DMS153 treated with DMSO at 0.1 percent for 48 hours (cell line): ENCODE results near the gene DENND2C.

ENCODE experiments used
- DNase-seq: peaks from one replicate; lab custom pipeline; 2025; ENCODE audit not compliant: unreplicated experiment; lab: John Stamatoyannopoulos, UW

Gene DENND2C, protein sequence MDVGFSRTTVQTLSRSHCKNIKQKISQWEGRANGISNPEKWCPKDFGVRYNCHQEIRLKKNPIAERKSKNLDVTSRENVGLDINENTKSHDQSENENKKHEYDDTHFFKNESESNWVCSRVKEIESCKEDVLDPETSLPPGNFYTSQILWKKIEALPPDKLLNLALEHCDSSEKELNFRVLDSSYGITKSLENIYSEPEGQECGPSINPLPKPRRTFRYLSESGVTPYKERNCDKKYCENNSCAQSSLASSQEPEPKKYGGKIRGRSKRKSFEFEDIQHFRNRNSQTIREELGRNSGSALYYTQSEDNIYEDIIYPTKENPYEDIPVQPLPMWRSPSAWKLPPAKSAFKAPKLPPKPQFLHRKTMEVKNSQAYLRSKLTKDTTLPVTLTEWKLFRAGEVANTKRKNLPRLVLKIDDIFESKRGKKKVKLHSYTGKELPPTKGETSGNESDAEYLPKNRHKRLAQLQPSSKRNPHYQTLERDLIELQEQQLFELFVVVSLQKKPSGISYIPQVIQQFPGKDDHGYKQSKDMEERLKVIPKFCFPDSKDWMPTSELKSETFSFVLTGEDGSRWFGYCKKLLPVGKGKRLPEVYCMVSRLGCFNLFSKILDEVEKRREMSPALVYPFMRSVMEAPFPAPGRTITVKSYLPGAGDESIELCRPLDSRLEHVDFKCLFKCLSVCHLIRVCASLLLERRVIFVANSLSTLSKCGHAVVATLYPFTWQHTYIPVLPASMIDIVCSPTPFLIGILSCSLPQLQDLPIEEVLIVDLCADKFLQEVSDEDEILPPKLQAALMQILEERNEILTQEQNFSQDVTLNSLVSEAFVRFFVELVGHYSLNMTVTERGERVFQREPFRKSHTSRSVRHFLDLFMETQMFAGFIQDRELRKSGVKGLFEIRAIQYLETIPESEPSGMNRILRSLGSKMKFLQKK

DNA sequence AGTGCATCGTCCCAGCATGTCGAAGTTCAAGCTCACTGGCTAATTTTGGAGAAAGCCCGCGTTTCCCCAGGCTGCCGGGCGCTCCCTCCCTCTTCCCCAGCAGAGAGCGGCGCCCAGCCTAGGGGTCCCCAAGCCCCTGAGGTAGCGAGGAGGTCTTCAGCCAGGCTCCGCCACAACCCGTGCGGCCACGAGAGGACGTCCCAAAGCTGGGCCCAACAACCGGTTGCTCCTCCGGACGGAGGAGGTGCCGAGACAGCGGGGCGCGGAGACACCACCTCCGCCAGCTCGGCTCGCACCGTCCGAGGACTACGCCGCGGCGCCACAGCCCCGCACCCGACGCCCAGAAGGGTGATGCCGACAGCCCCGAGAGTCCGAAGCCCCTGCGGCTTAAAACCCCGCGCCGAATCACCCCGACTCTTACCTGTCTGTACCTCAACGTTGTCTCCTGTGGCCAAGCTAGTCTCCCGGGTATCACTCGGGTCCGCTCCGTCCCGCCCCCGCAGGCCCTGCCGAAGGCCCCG lies at the start of gene DENND2C:
Gene DENND2C, minus strand, starts transcription at position 488 of the 521 bp plus-strand sequence. CDS start 44,065 bp downstream, outside the sequence.
- no peak for DNase-seq

- DNase-seq, result no peak
Measured at GRCh38 chr1:114719424-114719787, 49.6 kb upstream of the DENND2C start.

DNA sequence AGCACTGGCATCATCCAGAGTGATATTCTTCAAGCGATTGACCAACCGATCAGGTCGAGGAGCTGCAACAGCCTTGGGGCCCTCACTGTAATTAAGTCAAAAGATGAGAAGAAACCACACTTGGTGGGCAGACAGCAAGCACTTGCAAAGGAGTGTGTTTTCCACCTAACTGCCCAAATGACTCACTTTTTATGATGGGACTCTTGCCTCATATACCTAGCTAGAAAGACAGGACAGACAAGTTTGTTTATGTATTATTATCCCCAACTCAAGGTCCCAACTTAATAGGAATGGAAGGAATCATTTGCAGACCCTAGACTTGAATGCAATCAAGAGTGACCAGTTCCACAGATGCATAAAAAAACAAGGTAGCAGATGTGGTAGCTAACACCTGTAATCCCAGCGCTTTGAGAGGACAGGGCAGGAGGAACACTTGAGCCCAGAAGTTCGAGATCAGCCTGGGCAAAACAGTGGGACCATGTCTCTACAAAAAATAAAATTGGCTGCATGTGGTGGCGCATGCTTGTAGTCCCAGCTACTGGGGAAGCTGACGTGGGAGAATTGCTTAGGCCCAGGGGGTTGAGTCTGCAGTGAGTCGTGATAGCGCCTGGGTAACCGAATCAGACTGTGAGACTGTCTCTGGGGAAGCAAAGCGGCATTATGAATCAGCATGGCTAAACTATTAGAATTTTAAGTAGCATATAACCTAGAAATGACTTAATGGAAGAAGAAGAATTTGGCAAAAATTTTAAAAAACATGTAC lies 49.0 kb upstream of the DENND2C start:
- DNase-seq, result no peak

DNA sequence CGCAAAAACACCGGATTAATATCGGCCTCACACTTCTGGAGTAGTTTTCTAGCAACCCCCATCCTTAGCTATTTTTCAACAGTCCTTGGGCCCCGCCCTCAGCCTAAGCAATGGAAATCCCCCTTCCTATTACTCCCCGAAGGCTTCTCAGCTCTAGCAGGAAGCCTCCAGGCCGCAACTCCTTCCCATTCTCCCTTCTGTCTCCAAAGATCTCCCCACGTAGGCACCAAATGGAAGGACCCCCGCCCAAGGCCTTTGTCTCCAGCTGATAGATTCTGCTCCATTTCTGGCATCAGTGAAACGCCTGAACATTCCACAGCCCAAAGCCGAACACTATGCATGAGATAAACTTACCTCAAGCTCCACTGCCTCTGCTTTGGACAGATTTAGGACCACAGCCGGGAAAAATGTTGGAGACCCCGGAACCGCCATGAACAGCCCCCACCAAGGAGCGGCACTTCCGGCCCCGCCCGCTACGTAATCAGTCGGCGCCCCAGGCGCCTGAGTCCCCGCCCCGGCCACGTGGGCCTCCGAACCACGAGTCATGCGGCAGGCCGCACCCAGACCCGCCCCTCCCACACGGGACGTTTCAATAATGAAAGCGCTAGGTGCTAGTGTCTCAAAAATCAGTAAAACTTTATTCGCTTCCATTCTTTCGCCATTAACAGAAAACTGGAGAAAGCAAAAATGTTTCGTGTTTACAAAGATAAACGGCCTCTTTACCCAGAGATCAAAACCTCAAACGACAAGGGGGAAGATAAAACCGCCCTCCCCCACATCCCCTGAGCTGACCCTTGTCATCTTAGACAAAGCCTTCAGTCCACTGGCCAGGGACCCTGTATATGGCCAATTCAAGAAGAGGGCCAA lies 46.7 kb upstream of the DENND2C start, which contains the start of gene NRAS:
Gene NRAS, minus strand, starts transcription at position 468 of the 867 bp plus-strand sequence. CDS start 611 bp downstream, outside the sequence.
- peak; percentile 72 for DNase-seq

DNA sequence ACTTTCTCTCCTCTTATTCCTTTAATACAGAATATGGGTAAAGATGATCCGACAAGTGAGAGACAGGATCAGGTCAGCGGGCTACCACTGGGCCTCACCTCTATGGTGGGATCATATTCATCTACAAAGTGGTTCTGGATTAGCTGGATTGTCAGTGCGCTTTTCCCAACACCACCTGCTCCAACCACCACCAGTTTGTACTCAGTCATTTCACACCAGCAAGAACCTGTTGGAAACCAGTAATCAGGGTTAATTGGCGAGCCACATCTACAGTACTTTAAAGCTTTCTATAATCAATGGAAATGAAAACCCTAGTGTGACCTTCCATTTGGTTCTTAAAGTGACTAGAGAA lies 46.1 kb upstream of the DENND2C start:
- no peak for DNase-seq

DNA sequence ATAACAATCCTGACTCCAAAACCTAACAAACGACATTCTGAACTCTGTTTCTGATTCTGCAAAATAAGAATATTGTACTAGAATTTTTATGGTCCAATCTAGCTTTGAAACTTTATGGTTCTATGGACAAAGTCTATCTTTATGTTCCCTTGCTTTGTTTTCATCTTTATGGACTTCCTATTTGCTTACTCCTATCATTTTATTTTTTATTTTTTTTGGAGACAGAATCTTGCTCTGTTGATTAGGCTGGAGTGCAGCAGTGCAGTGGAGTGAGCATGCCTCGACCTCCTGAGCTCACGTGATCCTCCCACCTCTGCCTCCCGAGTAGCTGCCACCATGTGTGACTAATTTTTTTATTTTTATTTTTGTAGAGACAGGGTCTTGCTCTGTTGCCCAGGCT lies 43.1 kb upstream of the DENND2C start:
- no peak for DNase-seq

DNA sequence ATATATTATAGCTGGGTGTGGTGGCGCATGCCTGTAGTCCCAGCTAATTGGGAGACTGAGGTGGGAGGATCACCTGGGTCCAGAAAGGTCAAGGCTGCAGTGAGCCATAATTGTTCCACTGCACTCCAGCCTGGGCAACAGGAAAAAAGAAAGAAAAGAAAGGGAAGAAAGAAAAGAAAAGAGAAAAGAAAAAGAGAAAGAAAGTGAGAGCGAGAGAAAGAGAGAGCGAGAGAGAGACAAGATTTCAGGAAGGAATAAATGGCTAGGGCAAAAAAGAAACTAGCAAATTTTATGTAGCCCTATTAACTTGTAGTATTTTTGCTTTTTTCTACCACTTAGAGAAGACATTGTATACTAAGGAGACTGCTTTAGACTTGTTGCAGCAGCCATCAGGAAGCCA lies 40.5 kb upstream of the DENND2C start:
- DNase-seq, result no peak

- DNase-seq, result no peak
Measured at GRCh38 chr1:114707604-114708003, 37.8 kb upstream of the DENND2C start.

- DNase-seq, result no peak
Measured at GRCh38 chr1:114703242-114703641, 33.4 kb upstream of the DENND2C start.

DNA sequence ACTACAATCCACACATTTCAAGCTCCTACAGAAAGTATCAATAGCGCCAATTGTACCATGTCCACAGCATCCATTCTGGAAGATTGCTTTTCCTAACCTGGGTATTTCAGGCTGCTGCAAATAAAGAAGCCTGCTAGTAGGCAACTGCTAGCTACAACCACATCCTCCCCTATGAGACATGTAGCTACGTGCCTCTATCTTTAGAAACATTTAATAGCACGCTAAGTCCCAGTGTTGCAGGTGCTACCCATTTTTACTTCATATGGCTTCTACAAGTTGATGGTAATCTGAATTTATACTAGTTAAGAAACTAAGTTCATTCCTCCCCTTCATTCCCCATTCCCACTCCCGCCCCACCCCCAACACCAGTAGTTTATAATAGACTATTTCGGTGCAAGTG lies 32.9 kb upstream of the DENND2C start:
- no peak for DNase-seq

DNA sequence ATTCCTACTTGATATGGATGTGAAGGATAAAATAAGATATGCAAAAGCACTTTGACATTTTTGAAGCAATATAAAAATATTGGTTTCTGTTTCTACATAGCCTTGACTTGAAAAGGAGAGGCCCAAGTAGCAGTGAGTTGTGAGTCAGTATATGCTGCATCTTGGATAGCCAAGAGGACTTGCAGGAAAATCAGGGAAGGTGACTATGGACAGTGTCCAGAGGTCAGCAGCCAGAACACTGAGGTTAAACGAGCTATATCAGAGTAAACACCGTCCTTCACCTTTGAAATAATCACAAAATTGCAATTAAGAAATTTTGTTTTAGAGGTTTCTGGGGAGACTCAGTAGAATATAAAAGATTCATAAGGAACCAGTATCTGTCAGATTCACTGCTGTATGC lies 32.1 kb upstream of the DENND2C start:
- DNase-seq, result no peak

GRCh38 chr1:114700036-114700600 lies 30.3 kb upstream of the DENND2C start:
- DNase-seq, result no peak

- DNase-seq, result no peak
Measured at GRCh38 chr1:114696810-114697209, 27.0 kb upstream of the DENND2C start.

GRCh38 chr1:114695430-114696058 lies 25.7 kb upstream of the DENND2C start, which contains the start of gene AMPD1:
TSS of gene AMPD1 (minus strand) at chr1:114695546. CDS start at chr1:114695471, 75 bp downstream.
- DNase-seq, result no peak

DNA sequence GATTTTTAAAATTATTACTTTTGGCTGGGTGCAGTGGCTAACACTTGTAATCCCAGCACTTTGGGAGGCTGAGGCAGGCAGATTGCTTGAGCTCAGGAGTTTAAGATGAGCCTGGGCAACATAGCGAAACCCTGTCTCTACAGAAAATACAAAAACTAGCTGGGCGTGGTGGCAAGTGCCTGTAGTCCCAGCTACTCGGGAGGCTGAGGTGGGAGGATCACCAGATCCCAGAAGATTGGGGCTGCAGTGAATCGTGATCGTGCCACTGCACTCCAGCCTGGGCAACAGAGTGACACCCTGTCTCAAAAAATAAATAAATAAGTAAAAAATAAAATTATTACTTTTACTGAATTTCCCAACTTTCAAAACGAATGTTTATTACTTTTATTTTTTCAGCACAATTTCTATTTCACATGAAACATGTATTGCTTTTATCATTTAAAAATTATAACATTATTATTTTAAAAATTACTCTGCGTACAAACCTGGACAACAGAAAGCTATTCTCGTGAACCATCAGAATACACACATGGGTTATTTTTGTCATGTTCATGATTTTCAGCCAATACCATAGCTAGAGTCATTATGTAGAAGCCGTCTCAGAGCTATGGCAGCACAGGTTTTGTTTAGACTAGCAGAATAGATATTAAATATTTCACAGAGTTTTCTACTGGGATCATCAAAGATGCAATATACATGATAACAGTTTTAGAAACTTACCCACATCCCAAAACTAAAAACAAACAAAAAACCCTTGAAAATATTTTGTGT lies 24.9 kb upstream of the DENND2C start:
- DNase-seq, result no peak

GRCh38 chr1:114692947-114693346 lies 23.1 kb upstream of the DENND2C start:
- no peak for DNase-seq

DNA sequence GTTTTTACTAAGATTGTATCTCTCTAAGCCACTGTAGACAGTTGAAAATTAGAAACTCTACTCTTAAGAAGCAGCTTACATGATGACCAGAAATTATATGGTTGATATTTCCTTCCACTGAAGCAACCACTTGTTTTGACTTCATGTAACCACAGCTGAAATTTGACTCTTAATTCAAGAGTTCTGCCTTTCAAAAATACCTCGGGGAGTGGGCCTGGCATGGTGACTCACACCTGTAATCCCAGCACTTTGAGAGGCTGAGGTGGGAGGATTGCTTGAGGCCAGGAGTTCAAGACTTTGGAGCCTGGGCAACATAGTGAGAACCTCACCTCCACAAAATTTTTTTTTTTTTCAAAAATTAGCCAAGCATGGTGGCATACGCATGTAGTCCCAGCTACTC lies 21.2 kb upstream of the DENND2C start:
- no peak for DNase-seq

DNA sequence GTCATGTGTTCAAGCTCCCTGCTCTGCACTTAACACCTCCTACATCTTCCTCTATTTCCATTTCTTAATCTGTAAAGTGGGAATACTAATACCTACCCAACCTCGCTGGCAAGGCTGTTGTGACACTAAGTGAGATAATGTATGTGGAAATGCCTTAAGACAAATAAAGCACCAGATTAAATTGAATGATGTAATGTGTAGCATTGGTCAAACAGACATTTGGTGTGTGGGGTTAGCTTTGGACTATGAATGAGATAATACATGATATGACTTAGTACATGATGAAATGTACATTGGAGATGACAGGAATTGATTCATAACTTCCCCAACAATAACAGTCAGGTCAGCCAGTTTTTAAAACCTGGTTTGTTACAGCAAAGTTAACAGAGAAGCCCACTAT lies 20.3 kb upstream of the DENND2C start:
- DNase-seq, result no peak
